SH-SY5Y (cell line): ENCODE results near the gene ATP9B.

ENCODE experiments used
- GATA2 ChIP-seq: IDR thresholded peaks from 2 replicates; pipeline ENCODE4 v1.6.1; 2011; ENCODE audit warnings: mild to moderate bottlenecking, low read depth, low read length
- GATA3 ChIP-seq: IDR thresholded peaks from 2 replicates; pipeline ENCODE4 v1.6.1; 2011; ENCODE audit warnings: low read depth, mild to moderate bottlenecking, low read length, moderate library complexity

GRCh38 chr18:79354350-79354749, 285.2 kb downstream of the ATP9B start:
- no peak for TF ChIP-seq GATA2
- TF ChIP-seq GATA3, result no peak
